Heart left ventricle (tissue), 16 donors: ENCODE measurements around the gene SSU72. TPM values are rescaled to one million over a fixed set of nuclear protein-coding genes. Genes with fewer than 3 reads are reported as not detected.

Experiments
- ATAC-seq, 4 donors: fragments of 200-7000 bp; cut with Tn5 transposase; one replicate each; pipeline ENCODE4 v1.9.1; 2020 to 2022; ENCODE audit warnings: moderate library complexity in 4 of 4, mild to moderate bottlenecking in 3 of 4, moderate number of reproducible peaks in 1 of 4
- DNase-seq, 5 donors: peaks; one replicate each; pipeline ENCODE4 v3.0.0-alpha.2; 2020
- H3K27ac ChIP-seq, 12 donors: fragments of 200-600 bp; sonication (generic) in 4 of 12; one replicate each; pipeline versions ENCODE4 v1.5.0 to v1.8.0; 2016 to 2022; ENCODE audit warnings: mild to moderate bottlenecking in 2 of 12
- H3K27me3 ChIP-seq, 9 donors: fragments of 200-600 bp; sonication (generic) in 2 of 9; one replicate each; pipeline versions ENCODE4 v1.5.1 to v1.8.0; 2016 to 2022; ENCODE audit warnings: mild to moderate bottlenecking in 3 of 9
- H3K36me3 ChIP-seq, 9 donors: fragments of 200-600 bp; sonication (generic) in 2 of 9; one replicate each; pipeline versions ENCODE4 v1.5.0 to v1.8.0; 2018 to 2022; ENCODE audit warnings: mild to moderate bottlenecking in 2 of 9
- H3K4me1 ChIP-seq, 12 donors: fragments of 200-600 bp; sonication (generic) in 4 of 12; one replicate each; pipeline versions ENCODE4 v1.5.0 to v1.8.0; 2016 to 2022; ENCODE audit warnings: mild to moderate bottlenecking in 3 of 12
- H3K4me3 ChIP-seq, 12 donors: fragments of 200-600 bp; sonication (generic) in 4 of 12; one replicate each; pipeline versions ENCODE4 v1.5.0 to v1.8.0; 2017 to 2022; ENCODE audit warnings: mild to moderate bottlenecking in 9 of 12, moderate library complexity in 4 of 12
- H3K9me3 ChIP-seq, 12 donors: fragments of 200-600 bp; sonication (generic) in 4 of 12; one replicate each; pipeline versions ENCODE4 v1.5.0 to v1.8.0; 2016 to 2022; ENCODE audit warnings: mild to moderate bottlenecking in 1 of 12
- POLR2A ChIP-seq, 2 donors: fragments of 450-650 bp; IDR thresholded peaks; one replicate each; pipeline ENCODE4 v1.6.1; 2017; ENCODE audit warnings: antibody characterized with exemption in 2 of 2, mild to moderate bottlenecking in 2 of 2, moderate library complexity in 2 of 2
- WGBS, 4 donors: extraction: QIAGEN DNeasy Blood & Tissue Kit in 2 of 4; methylation state at CpG; one replicate each; pipeline versions ENCODE4 v1.1.5 to v1.1.7; 2013 to 2018; 5-methylcytosine and 5-hydroxymethylcytosine counted together
- intact Hi-C, 10 donors: fragments of 100-400 bp; cut with DNase I; formaldehyde crosslinking; loops; one replicate each; pipeline versions ENCODE4 v1.11.1 to v1.14.2; 2022
- polyA plus RNA-seq, 2 donors: library from polyadenylated mRNA; stranded (reverse); fragments of 200-250 nt; gene quantifications; one replicate each; pipeline ENCODE4 v1.2.3, GENCODE V29; 2013
- total RNA-seq, 9 donors: library from RNA; depleted of rRNA in 2 of 9; stranded (reverse); fragments of >200 nt in 2 of 9; fragmentation: NEBNext Ultra II Directional in 3 of 9; extraction: Animal tissue kit (Norgen Biotek cat#: 25700) in 3 of 9; gene quantifications; one replicate each; pipeline versions ENCODE4 v1.1.0 to v1.2.4, GENCODE V29; 2016 to 2023
- TF ChIP-seq, protein P1 (sequence below), 12 donors: fragments of 200-600 bp; sonication (generic) in 4 of 12; IDR thresholded peaks; one replicate each; pipeline versions ENCODE4 v1.5.0 to v1.8.0; 2018 to 2022; ENCODE audit warnings: antibody characterized with exemption in 12 of 12, mild to moderate bottlenecking in 5 of 12
- donor health status: ischemic (EF 13 %, LVEDD 7.1; RV severe dilation, severe dysfunction).
- donor health status: healthy with polysubstance abuse.
- donor health status: DM: no; HTN: yes; CAD: no.
- donor health status: DM: no; HTN: no; CAD: no.
- donor health status: ischemic (EF 25% LVEDD 6.9; RV normal size, moderate dysfunction).
- donor health status: ischemic (EF 25% LVEDD 5.7; RV mildly dilated, moderate dysfunction).
- donor health status: healthy.
- donor health status: DM: yes; HTN: yes; CAD: no.
- donor health status: ischemic (EF 35%, LVEDD 5.7; RV mildly dilated, moderate dysfunction).
- donor health status: nonischemic (EF 11% LVEDD 7.7; RV severe dilation, severe dysfunction).
- donor health status: DM: yes; HTN: yes; CAD: no.
- donor health status: PGD.
- donor health status: ischemic (EF 29% LVEDD 5.4; RV normal size, mild dysfunction).
- donor health status: nonischemic (EF 23%, LVEDD 6.1; RV moderate dilation, normal function).

SSU72 gene
- total and polyA plus RNA-seq, 11 donors = 76.3 to 160 (median 111) TPM

DNA sequence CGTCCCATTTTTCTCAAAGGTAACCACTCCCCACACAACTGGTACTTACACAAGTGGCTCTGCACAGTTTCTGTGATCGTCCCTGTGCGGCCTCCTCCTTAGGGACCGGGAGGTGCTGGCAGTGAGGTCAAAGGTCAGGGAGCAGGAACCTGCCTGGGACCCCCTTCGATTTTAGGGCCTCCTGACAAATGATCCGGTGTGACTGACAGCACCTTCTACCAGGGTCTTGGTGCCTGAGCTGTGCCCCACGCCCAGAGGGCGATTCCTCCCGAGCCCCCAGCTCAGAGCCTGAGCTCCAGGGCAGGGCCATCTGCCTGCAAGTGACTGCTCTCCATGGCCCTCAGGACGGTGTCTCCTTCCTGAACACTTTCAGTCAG lies 22.4 kb downstream of the SSU72 start:
- intact Hi-C loops = no loop called here
- ATAC-seq = no peak
- H3K27ac ChIP-seq = no peak overlapping the region

DNA sequence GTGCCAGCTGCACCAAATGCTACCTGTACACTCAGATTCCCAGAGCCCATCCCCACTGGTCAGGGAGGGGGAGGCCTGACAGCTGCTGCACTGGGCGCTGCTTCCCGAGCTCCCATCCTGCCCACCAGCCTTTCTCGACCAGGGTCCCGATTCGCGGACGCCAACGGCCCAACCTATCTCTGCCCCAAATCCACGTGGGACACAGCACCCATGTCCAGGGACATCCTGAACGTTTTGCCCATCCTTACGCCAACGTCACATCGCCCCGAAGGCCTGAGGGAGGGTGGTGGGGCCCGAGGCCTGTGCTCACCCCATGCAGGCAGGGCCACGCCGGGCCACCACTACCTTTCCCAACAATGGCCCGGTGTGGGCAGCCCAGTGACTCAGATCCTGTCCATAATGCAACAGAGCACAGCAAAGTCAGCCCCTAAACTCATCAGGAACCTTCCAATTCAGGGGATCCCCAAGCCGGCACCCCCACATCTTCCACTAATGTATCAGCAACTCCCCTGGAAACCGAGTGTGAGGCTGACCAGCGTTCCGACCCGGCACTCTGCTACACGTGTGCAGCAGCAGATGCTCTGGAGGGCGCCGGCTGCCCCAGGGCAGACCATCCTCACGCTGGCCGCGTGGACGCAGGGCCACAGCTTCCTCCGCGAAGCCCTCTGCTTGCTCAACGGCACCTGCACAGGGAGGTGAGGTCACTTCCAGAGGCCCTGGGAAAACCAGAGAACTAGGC lies 23.0 kb downstream of the SSU72 start:
- 86 to 93% (median 89%) methylated on average over 19 to 33 of the region's 33 CpGs for WGBS, 4 donors
- no peak for ATAC-seq
- no peak overlapping the region for H3K27ac ChIP-seq
- intact Hi-C loops = no loop called here
- no peaks in the 10 kb centered on the region for H3K9me3 ChIP-seq
- no peak overlapping the region for H3K4me3 ChIP-seq
- TF ChIP-seq, protein P1, sequence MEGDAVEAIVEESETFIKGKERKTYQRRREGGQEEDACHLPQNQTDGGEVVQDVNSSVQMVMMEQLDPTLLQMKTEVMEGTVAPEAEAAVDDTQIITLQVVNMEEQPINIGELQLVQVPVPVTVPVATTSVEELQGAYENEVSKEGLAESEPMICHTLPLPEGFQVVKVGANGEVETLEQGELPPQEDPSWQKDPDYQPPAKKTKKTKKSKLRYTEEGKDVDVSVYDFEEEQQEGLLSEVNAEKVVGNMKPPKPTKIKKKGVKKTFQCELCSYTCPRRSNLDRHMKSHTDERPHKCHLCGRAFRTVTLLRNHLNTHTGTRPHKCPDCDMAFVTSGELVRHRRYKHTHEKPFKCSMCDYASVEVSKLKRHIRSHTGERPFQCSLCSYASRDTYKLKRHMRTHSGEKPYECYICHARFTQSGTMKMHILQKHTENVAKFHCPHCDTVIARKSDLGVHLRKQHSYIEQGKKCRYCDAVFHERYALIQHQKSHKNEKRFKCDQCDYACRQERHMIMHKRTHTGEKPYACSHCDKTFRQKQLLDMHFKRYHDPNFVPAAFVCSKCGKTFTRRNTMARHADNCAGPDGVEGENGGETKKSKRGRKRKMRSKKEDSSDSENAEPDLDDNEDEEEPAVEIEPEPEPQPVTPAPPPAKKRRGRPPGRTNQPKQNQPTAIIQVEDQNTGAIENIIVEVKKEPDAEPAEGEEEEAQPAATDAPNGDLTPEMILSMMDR (IDR thresholded peaks at IDR 0.05) = no peak
- TF ChIP-seq POLR2A (IDR thresholded peaks at IDR 0.05) = no peak
- no peaks in the 10 kb centered on the region for H3K27me3 ChIP-seq
- no peak for DNase-seq
- H3K4me1 ChIP-seq = peaks cover 0 to 24% (median 12%) of the 10 kb centered on the region in 12 donors
- H3K36me3 ChIP-seq = peaks cover 0 to 20% (median 0%) of the 10 kb centered on the region in 9 donors

More for the DNA sequence above, 22.4 kb downstream of the SSU72 start:
- no peak for DNase-seq
- Histone ChIP-seq H3K4me1 (peaks cover 0 to 24% (median 12%) of the 10 kb centered on the region in 12 donors), H3K36me3 (peaks cover 0 to 22% (median 0%) of the 10 kb centered on the region in 9 donors), H3K9me3 (no peaks in the 10 kb centered on the region), H3K27me3 (no peaks in the 10 kb centered on the region), H3K4me3 (no peak overlapping the region)
- WGBS, 4 donors = 85 to 90% (median 87%) methylated on average over 6 to 10 of the region's 10 CpGs
- no peak for TF ChIP-seq POLR2A (IDR thresholded peaks at IDR 0.05)
- TF ChIP-seq, protein P1 (IDR thresholded peaks at IDR 0.05) = no peak

DNA sequence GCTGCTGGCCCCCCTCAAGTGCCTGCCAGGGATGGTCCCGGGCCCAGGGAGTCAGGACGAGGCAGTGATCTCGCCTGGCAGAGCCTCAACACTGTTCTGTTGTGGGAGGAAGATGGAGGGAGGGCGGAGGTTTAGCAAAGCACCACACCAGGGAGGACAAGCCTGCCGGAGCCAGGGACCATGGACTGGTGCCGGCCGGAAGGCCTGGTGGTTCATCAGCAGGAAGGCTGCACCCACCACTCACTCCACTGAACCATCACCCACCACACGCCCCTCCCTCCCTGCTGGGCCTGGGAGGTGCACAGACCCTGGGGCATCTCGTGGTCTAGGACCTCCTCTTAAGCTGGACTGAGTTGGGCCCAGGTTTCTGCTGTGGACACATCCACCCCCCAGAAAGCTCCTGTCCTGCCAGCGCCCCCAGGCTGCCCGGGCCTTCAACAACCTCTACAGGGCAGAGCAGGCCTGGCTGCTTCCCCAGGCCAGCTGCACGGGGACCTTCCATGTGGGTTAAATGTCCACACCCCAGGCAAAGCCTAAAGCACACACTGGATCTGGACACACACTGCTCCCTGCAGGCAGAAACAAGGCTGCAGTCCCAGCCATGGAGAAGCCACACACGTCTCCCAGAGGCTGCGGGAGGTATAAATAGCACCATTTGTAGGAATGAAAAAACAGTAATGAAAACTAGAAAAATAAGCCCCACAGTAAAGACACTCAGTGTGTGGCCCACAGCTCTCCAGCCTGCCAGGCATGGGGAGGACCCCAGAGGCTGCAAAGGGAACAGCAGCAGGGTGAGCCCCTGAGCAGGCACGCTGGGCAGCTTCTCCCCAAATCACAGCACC lies 23.9 kb downstream of the SSU72 start:
- H3K4me3 ChIP-seq = no peak overlapping the region
- TF ChIP-seq, protein P1 (IDR thresholded peaks at IDR 0.05) = peak in 8 of 12 donors; percentile 10 to 58 (median 36)
- no peak for TF ChIP-seq POLR2A (IDR thresholded peaks at IDR 0.05)
- H3K9me3 ChIP-seq = no peaks in the 10 kb centered on the region
- DNase-seq (no peak), ATAC-seq (peak; percentile 44 to 77 (median 52))
- peaks cover 0 to 25% (median 0%) of the 10 kb centered on the region in 9 donors for H3K36me3 ChIP-seq
- peak overlapping the region in 6 of 12 donors; percentile 8 to 41 (median 22) for H3K27ac ChIP-seq
- intact Hi-C loops = no loop called here
- peaks cover 0 to 24% (median 12%) of the 10 kb centered on the region in 12 donors for H3K4me1 ChIP-seq
- WGBS, 4 donors = 51 to 67% (median 62%) methylated on average over 11 to 15 of the region's 15 CpGs
- H3K27me3 ChIP-seq = no peaks in the 10 kb centered on the region

DNA sequence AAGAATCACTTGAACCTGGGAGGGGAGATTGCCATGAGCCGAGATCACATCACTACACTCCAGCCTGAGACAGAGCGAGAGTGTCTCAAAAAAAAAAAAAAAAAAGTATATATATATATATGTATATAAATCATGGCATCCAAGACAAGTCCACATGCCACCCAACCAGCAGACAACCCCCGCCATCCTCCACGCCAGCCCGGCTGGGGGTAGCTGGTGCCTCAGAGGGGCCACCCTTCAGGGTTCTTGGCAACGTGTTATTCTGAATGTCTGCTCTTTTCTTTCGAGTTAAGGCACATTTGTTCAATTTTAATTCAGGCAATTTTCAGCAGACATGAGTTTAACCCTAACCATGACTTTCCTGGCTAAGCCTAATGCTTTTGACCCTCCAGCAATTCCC lies 24.6 kb downstream of the SSU72 start:
- WGBS, 4 donors = 82 to 87% (median 84%) methylated on average over 7 of the region's 7 CpGs
- DNase-seq (no peak), ATAC-seq (no peak)
- Histone ChIP-seq H3K27me3 (no peaks in the 10 kb centered on the region), H3K27ac (peak overlapping the region in 6 of 12 donors; percentile 8 to 41 (median 22)), H3K9me3 (no peaks in the 10 kb centered on the region), H3K4me3 (no peak overlapping the region), H3K36me3 (peaks cover 0 to 20% (median 0%) of the 10 kb centered on the region in 9 donors), H3K4me1 (peaks cover 0 to 28% (median 12%) of the 10 kb centered on the region in 12 donors)
- TF ChIP-seq POLR2A (IDR thresholded peaks at IDR 0.05) = no peak
- TF ChIP-seq, protein P1 (IDR thresholded peaks at IDR 0.05) = no peak
- intact Hi-C loops = no loop called here
